H9 (cell line): ENCODE measurements around the gene ATP1A2. TPM values are rescaled to one million over a fixed set of nuclear protein-coding genes. Genes with fewer than 3 reads are reported as not detected.

Experiments used
- DNase-seq: peaks from one replicate; pipeline ENCODE4 v3.0.0-alpha.2; 2017
- H2AFZ ChIP-seq: one replicate; pipeline ENCODE4 v1.6.1; 2013; ENCODE audit warnings: mild to moderate bottlenecking, low read length, control low read depth, moderate library complexity
- H2AK5ac ChIP-seq: 2 replicates; pipeline ENCODE4 v1.6.1; 2013; ENCODE audit warnings: low read length, control low read depth, mixed read lengths; ENCODE audit not compliant: insufficient read length
- H2BK120ac ChIP-seq: one replicate; pipeline ENCODE4 v1.6.1; 2013; ENCODE audit warnings: low read depth, mild to moderate bottlenecking, low read length, control low read depth, inconsistent platforms; ENCODE audit not compliant: poor library complexity, severe bottlenecking
- H2BK12ac ChIP-seq: 2 replicates; pipeline ENCODE4 v1.6.1; 2013; ENCODE audit warnings: low read length, control low read depth, mixed read lengths, low read depth; ENCODE audit not compliant: insufficient read length
- H2BK15ac ChIP-seq: 2 replicates; pipeline ENCODE4 v1.6.1; 2013; ENCODE audit warnings: low read depth, low read length, control low read depth
- H2BK20ac ChIP-seq: one replicate; pipeline ENCODE4 v1.6.1; 2013; ENCODE audit warnings: low read depth, mild to moderate bottlenecking, low read length, control low read depth, inconsistent platforms; ENCODE audit not compliant: poor library complexity, severe bottlenecking
- H2BK5ac ChIP-seq: 2 replicates; pipeline ENCODE4 v1.6.1; 2013; ENCODE audit warnings: low read length, control low read depth, mixed read lengths; ENCODE audit not compliant: insufficient read length
- H3K14ac ChIP-seq: 2 replicates; pipeline ENCODE4 v1.6.1; 2013; ENCODE audit warnings: low read length, control low read depth; ENCODE audit not compliant: insufficient read depth
- H3K18ac ChIP-seq: 2 replicates; pipeline ENCODE4 v1.6.1; 2013; ENCODE audit warnings: low read depth, mild to moderate bottlenecking, mixed read lengths, low read length, control low read depth; ENCODE audit not compliant: insufficient read length
- H3K23ac ChIP-seq: 2 replicates; pipeline ENCODE4 v1.6.1; 2013; ENCODE audit warnings: low read length, control low read depth, mixed read lengths, low read depth; ENCODE audit not compliant: insufficient read length
- H3K23me2 ChIP-seq: 2 replicates; pipeline ENCODE4 v1.6.1; 2013; ENCODE audit warnings: low read depth, mild to moderate bottlenecking, mixed read lengths, low read length, control low read depth; ENCODE audit not compliant: insufficient read length, poor library complexity, severe bottlenecking
- H3K27ac ChIP-seq: 2 replicates; pipeline ENCODE4 v1.5.1; 2013; ENCODE audit warnings: low read length, control low read depth, mixed read lengths, low read depth; ENCODE audit not compliant: insufficient read length
- H3K27me3 ChIP-seq: 2 replicates; pipeline ENCODE4 v1.6.1; 2013; ENCODE audit warnings: low read length, control low read depth, inconsistent platforms; ENCODE audit not compliant: insufficient read depth
- H3K4ac ChIP-seq: 2 replicates; pipeline ENCODE4 v1.6.1; 2013; ENCODE audit warnings: low read depth, mild to moderate bottlenecking, control low read depth, inconsistent platforms, low read length, moderate library complexity
- H3K4me1 ChIP-seq: 2 replicates; pipeline ENCODE4 v1.6.1; 2013; ENCODE audit warnings: low read length, control low read depth, inconsistent platforms; ENCODE audit not compliant: insufficient read depth
- H3K4me2 ChIP-seq: 2 replicates; pipeline ENCODE4 v1.6.1; 2013; ENCODE audit warnings: low read length, control low read depth, mixed read lengths; ENCODE audit not compliant: insufficient read length, insufficient read depth
- H3K56ac ChIP-seq: 2 replicates; pipeline ENCODE4 v1.6.1; 2013; ENCODE audit warnings: low read depth, mild to moderate bottlenecking, mixed read lengths, low read length, control low read depth; ENCODE audit not compliant: insufficient read length
- H3K79me1 ChIP-seq: 2 replicates; pipeline ENCODE4 v1.6.1; 2013; ENCODE audit warnings: low read depth, mild to moderate bottlenecking, moderate library complexity, low read length, control low read depth, inconsistent platforms; ENCODE audit not compliant: insufficient read depth, poor library complexity, severe bottlenecking
- H3K79me2 ChIP-seq: 2 replicates; pipeline ENCODE4 v1.6.1; 2013; ENCODE audit warnings: low read length, control low read depth, inconsistent platforms; ENCODE audit not compliant: insufficient read depth
- H3K9ac ChIP-seq: 2 replicates; pipeline ENCODE4 v1.6.1; 2013; ENCODE audit warnings: low read length, control low read depth, mixed read lengths; ENCODE audit not compliant: insufficient read length; ENCODE audit errors: extremely low read depth
- H3K9me3 ChIP-seq: one replicate; pipeline ENCODE4 v1.6.1; 2013; ENCODE audit warnings: low read depth, low read length, inconsistent platforms; ENCODE audit not compliant: control insufficient read depth
- H3T11ph ChIP-seq: one replicate; pipeline ENCODE4 v1.6.1; 2013; ENCODE audit warnings: mild to moderate bottlenecking, low read length, control low read depth, inconsistent platforms
- H4K20me1 ChIP-seq: one replicate; pipeline ENCODE4 v1.6.1; 2013; ENCODE audit not compliant: control insufficient read depth, insufficient read length, insufficient read depth
- H4K5ac ChIP-seq: 2 replicates; pipeline ENCODE4 v1.6.1; 2013; ENCODE audit warnings: low read depth, mild to moderate bottlenecking, mixed read lengths, low read length, control low read depth; ENCODE audit not compliant: insufficient read length
- H4K8ac ChIP-seq: replicated peaks from 2 replicates; pipeline ENCODE4 v1.6.1; 2013; ENCODE audit warnings: low read length, control low read depth, mixed read lengths, low read depth; ENCODE audit not compliant: insufficient read length
- H4K91ac ChIP-seq: 2 replicates; pipeline ENCODE4 v1.6.1; 2013; ENCODE audit warnings: low read depth, mild to moderate bottlenecking, moderate library complexity, mixed read lengths, low read length, control low read depth; ENCODE audit not compliant: insufficient read length
- H3K27ac Mint-ChIP-seq, 3 experiments: 2 replicates in 2 of 3; 3 replicates in 1 of 3; pipeline ENCODE4 v1.8.0; 2020 to 2021; ENCODE audit warnings: mixed read lengths in 3 of 3, mild to moderate bottlenecking in 1 of 3, moderate library complexity in 1 of 3
- H3K27me3 Mint-ChIP-seq: 2 replicates; pipeline ENCODE4 v1.8.0; 2021; ENCODE audit warnings: low read depth, mild to moderate bottlenecking, moderate library complexity, mixed read lengths
- H3K36me3 Mint-ChIP-seq, 3 experiments: 2 replicates in 2 of 3; 3 replicates in 1 of 3; pipeline ENCODE4 v1.8.0; 2020 to 2021; ENCODE audit warnings: low read depth in 3 of 3, mixed read lengths in 3 of 3; ENCODE audit not compliant: insufficient read depth in 1 of 3
- H3K4me1 Mint-ChIP-seq, 2 experiments: 2 replicates each; pipeline ENCODE4 v1.8.0; 2020; ENCODE audit warnings: mixed read lengths in 2 of 2
- H3K4me3 Mint-ChIP-seq, 2 experiments: 2 replicates in 1 of 2; 3 replicates in 1 of 2; pipeline ENCODE4 v1.8.0; 2020 to 2021; ENCODE audit warnings: mild to moderate bottlenecking in 2 of 2, mixed read lengths in 2 of 2, moderate library complexity in 1 of 2
- H3K9me3 Mint-ChIP-seq, 2 experiments: 2 replicates in 1 of 2; 3 replicates in 1 of 2; pipeline ENCODE4 v1.8.0; 2020; ENCODE audit warnings: mild to moderate bottlenecking in 2 of 2, mixed read lengths in 2 of 2, moderate library complexity in 1 of 2
- CTCF ChIP-seq: fragments of 200-600 bp; sonication (generic); conservative IDR thresholded peaks from 3 replicates; pipeline ENCODE4 v1.8.0; 2021; ENCODE audit warnings: antibody characterized with exemption, mild to moderate bottlenecking
- WGBS: extraction: QIAGEN DNeasy Blood & Tissue Kit; methylation state at CpG from one replicate; pipeline ENCODE4 v1.1.7; 2013; ENCODE audit warnings: missing lambda C conversion rate, low lambda C conversion rate, mixed read lengths; ENCODE audit not compliant: insufficient read length; ENCODE audit errors: extremely low coverage; 5-methylcytosine and 5-hydroxymethylcytosine counted together
- total RNA-seq: library from RNA; stranded (reverse); gene quantifications from 2 replicates; pipeline ENCODE4 v1.2.1, GENCODE V29; 2021

The ATP1A2 gene
- total RNA-seq, 1 experiment from 2014 or later, result 3.0 TPM

DNA sequence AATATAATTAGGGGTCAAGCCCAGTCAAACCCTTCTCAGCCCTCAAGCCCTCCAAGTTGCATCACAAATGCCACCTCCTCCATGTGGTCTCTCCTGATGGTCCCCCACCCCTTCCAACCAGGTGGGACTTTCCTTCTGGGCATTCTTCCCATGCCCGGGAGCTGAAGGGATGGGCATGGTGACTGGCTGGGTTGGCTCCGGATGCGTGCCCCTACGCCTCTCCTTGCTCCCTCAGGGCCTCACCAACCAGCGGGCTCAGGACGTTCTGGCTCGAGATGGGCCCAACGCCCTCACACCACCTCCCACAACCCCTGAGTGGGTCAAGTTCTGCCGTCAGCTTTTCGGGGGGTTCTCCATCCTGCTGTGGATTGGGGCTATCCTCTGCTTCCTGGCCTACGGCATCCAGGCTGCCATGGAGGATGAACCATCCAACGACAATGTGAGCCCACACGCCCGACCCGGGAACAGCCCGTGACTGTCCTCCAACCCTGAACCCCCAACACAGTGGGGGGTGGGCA, 7.5 kb downstream of the ATP1A2 start:
- Histone ChIP-seq H3K79me1 (no peaks in the 10 kb centered on the region), H3K9me3 (no peaks in the 10 kb centered on the region), H3K18ac (no peak overlapping the region), H2AFZ (no peak overlapping the region), H4K8ac (no peak overlapping the region), H3K79me2 (no peaks in the 10 kb centered on the region), H3K14ac (no peak overlapping the region), H3K23me2 (no peaks in the 10 kb centered on the region), H3T11ph (no peak overlapping the region), H3K9ac (no peak overlapping the region), H3K27ac (no peak overlapping the region), H2BK120ac (no peak overlapping the region), H3K27me3 (no peaks in the 10 kb centered on the region), H3K4me1 (peaks cover 3% of the 10 kb centered on the region; the same call in 1 of the 2 replicates), H2BK5ac (no peak overlapping the region), H2BK12ac (no peak overlapping the region), H3K4ac (no peak overlapping the region), H2BK20ac (no peak overlapping the region), H4K91ac (no peak overlapping the region), H4K20me1 (no peaks in the 10 kb centered on the region), H2BK15ac (no peak overlapping the region), H3K4me2 (no peak overlapping the region), H2AK5ac (no peak overlapping the region), H3K56ac (no peak overlapping the region), H4K5ac (no peak overlapping the region), H3K23ac (no peak overlapping the region)
- Mint-ChIP-seq H3K27me3 (no peaks in the 10 kb centered on the region; the same call in none of the 2 replicates), H3K27ac (no peak overlapping the region; a peak in 1 of 7 replicates), H3K4me1 (peaks cover 13 to 25% of the 10 kb centered on the region in 2 experiments), H3K36me3 (peaks cover 0 to 66% (median 51%) of the 10 kb centered on the region in 3 experiments; a peak in 5 of 7 replicates), H3K9me3 (no peaks in the 10 kb centered on the region), H3K4me3 (no peak overlapping the region)
- no peak for TF ChIP-seq CTCF
- no peak for DNase-seq
- WGBS, result no CpG with 5 or more reads among the region's 16 CpGs
